Activated CD8-positive, alpha-beta memory T cell treated with anti-CD3 and anti-CD28 coated beads for 36 hours (primary cell): Measurements from ENCODE around the gene ADAM8. TPM values are rescaled to one million over a fixed set of nuclear protein-coding genes. Genes with fewer than 3 reads are reported as not detected.

Experiments
- CTCF ChIA-PET: fragments of 350-600 bp; sonication (Branson Sonifier 250); formaldehyde crosslinking; loops from one replicate; lab custom pipeline; 2021; ENCODE audit warnings: antibody characterized with exemption; lab: Charles Lee
- POLR2A ChIA-PET: fragments of 350-600 bp; sonication (Branson Sonifier 250); formaldehyde crosslinking; loops from one replicate; lab custom pipeline; 2021; ENCODE audit warnings: antibody characterized with exemption; lab: Charles Lee
- total RNA-seq, 2 experiments: library from RNA; stranded (reverse); gene quantifications; one replicate each; pipeline ENCODE4 v1.2.3, GENCODE V29; 2021

Gene ADAM8
- total RNA-seq, 2 experiments from 2014 or later = 68.5 to 70.1 TPM

GRCh38 chr10:133213641-133214467 is 62.8 kb downstream of the ADAM8 start:
- CTCF ChIA-PET = interaction anchor here (1.4 kb wide), 1 partner anchor 70 kb away, joined by 3 read pairs; no protein-coding TSS in a partner anchor
- POLR2A ChIA-PET = no interaction called here

GRCh38 chr10:133212853-133213494 is 63.7 kb downstream of the ADAM8 start:
- ChIA-PET POLR2A (no interaction called here), CTCF (no interaction called here)

Other genes with a start within 250 kb of the ADAM8 start
- not detected for gene ADGRA1, start 188.9 kb downstream of the ADAM8 start, total RNA-seq
- under 1 TPM; 0.17 to 0.25 TPM for gene KNDC1, start 116.6 kb downstream of the ADAM8 start, total RNA-seq
- gene UTF1, start 46.7 kb downstream of the ADAM8 start, total RNA-seq = not detected
- gene VENTX, start 39.0 kb downstream of the ADAM8 start, total RNA-seq = not detected
- gene TUBGCP2, start 32.0 kb upstream of the ADAM8 start, total RNA-seq = 10 to 100 TPM; 59.3 to 69.1 TPM
- 10 to 100 TPM; 80.8 to 82.5 TPM for gene ZNF511, start 32.0 kb upstream of the ADAM8 start, total RNA-seq
- gene CALY, start 60.0 kb upstream of the ADAM8 start, total RNA-seq = not detected
- gene PRAP1, start 70.5 kb upstream of the ADAM8 start, total RNA-seq = not detected
- gene FUOM, start 81.2 kb upstream of the ADAM8 start, total RNA-seq = 10 to 100 TPM; 31.2 to 33.7 TPM
- 10 to 100 TPM; 69.6 to 73.5 TPM for gene ECHS1, start 96.5 kb upstream of the ADAM8 start, total RNA-seq
- gene PAOX, start 102.4 kb upstream of the ADAM8 start, total RNA-seq = 1 to 10 TPM; 5.2 to 5.6 TPM
- gene MTG1, start 117.3 kb upstream of the ADAM8 start, total RNA-seq = 10 to 100 TPM; 54.2 to 54.7 TPM
- gene SPRN, start 147.8 kb upstream of the ADAM8 start, total RNA-seq = not detected
- 1 to 10 TPM in 1 of 2 experiments, under 1 TPM in 1; 0.93 to 1.3 TPM for gene SCART1, start 177.1 kb upstream of the ADAM8 start, total RNA-seq